GM18870 (cell line): ENCODE results near the gene WNT3.

Experiments used
- ATAC-seq: cut with Tn5 transposase; IDR thresholded peaks from one replicate; pipeline ENCODE4 v1.9.1; 2021; ENCODE audit warnings: moderate library complexity; ENCODE audit not compliant: unreplicated experiment

The WNT3 gene

GRCh38 chr17:46739982-46740381, 78.5 kb downstream of the WNT3 start:
- ATAC-seq: no peak

DNA sequence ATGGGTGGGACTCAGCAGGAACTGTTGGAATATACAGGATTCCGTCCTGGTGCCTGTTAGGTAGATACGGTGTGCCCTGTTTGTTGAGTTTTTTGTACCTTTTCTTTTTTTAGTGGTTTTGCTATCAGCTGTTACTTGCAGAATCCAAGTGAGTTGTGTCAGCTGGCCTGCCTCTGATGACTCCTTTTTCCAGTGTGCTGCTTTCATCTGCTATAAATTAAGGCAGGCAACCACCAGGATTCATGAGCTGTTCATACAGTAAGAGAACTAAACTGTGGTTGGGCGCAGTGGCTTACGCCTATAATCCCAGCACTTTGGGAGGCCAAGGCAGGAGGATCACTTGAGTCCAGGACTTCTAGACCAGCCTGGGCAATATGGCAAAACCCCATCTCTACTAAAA, 79.9 kb downstream of the WNT3 start:
- ATAC-seq: no peak

DNA sequence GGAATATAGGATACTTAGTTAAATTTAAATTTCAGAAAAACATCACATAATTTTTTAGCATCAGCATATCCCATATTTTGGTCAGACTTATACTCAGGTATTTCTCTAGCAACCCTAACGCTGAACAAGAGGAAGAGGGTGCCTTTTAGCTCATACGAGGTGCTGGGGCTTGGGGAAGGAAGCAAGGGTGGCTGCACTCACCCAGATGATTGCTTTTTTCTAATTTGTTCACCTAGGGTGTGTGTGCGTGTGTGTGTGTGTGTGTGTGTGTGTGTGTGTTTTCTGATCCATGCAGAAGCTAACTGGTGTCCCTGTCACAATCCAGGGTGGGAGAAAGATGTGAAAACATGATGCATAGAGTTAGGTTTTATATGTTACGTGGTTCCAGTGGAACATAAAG, 81.2 kb downstream of the WNT3 start:
- no peak for ATAC-seq

GRCh38 chr17:46736100-46736499, 82.4 kb downstream of the WNT3 start:
- no peak for ATAC-seq

DNA sequence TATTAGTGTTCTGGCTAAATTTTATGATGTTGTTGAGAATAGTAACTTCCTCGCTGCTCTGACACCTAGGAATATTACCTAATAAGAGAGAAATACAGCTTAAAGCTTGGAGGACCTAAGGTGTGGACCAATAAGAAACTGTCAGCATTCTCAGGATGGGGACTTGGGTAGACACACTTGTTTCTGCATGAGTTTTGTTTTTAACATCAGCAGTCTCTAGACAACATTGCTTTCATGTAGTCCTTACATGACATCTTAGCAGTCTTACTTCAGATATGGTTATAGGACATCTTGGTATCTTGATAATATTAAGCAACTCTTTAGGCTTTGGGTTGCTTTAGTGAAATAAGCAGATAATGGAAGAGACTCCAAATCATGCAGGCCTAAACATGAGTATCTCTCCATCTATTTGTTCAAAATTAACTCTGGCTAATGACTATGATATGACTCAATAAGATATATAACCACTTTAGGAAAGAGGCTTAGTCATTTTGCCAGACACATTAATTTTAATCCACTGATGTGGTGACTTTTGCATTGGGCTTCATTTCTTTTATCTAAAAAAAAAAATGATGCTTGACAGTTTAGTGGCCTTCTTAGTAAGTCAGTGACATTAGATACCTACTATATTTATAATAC, 84.5 kb downstream of the WNT3 start:
- no peak for ATAC-seq

DNA sequence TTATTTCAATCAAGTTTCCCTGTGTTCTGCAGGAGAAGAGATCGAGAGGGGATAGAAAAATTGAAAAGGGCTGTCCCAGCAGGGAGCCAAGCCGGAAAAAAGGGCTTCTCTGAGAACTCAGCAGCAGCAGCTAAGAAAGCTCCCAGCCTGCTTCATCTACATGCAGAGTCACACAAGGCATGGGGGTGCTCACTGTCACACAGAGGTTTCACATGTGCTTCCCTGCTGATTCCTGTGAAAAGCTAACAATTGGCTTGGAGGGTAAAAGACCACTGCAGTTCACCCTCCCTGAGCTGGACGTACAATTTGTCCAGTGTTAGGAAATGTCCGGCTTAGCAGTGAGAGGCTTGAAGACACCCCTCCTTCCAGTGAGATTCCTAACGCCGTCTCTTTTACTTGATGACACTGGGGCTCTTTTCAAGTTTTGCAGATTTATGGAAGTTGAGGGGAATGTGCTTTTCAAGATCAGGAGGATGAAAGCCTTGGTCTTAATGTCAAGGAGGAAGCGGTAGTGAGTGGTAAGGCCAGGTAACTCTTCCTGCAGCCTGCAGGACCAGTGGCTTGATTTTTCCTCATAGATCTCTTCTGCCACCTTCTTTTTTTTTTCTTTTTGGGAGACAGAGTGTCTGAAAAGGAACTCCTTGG, 85.6 kb downstream of the WNT3 start:
- ATAC-seq: no peak

- ATAC-seq: no peak
These were observed 86.3 kb downstream of the WNT3 start for GRCh38 chr17:46732160-46732559.

DNA sequence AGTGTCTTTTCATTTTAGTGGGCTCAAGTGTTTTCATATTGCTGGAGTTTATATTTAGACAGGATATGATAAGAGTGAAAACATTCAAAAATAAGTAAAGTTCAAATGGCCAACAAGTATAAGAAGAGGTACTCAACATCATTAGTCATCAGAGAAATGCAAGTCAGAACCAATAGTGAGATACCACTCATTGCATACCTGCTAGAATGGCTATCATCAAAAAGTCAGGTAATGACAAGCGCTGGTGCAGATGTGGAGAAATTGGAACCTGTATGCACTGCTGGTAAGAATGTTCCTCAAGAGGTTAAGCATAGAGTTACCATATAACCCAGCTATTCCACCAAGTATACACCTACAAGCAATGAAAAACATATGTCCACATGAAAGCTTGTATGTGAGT, 87.8 kb downstream of the WNT3 start:
- ATAC-seq: no peak

DNA sequence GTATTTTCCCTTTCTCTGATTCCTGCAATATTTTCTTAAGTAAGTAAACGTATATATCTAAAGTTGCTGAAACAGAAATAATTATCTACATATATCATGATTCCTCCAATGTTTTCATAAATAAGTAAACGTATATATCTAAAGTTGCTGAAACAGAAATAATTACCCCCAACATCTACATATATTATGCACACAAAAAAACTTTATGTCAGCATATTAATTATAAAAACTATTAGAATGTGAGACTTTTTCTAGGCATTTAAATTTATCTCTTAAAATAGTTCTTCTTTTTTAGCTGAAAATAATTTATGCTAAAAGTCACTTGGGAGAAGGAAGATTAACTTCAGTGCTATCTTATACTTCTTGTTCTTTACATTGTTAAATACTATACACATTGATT, 88.5 kb downstream of the WNT3 start:
- ATAC-seq: no peak

- ATAC-seq: no peak
These were observed 90.7 kb downstream of the WNT3 start for GRCh38 chr17:46727572-46728348.

- no peak for ATAC-seq
These were observed 92.3 kb downstream of the WNT3 start for GRCh38 chr17:46726206-46726605.

DNA sequence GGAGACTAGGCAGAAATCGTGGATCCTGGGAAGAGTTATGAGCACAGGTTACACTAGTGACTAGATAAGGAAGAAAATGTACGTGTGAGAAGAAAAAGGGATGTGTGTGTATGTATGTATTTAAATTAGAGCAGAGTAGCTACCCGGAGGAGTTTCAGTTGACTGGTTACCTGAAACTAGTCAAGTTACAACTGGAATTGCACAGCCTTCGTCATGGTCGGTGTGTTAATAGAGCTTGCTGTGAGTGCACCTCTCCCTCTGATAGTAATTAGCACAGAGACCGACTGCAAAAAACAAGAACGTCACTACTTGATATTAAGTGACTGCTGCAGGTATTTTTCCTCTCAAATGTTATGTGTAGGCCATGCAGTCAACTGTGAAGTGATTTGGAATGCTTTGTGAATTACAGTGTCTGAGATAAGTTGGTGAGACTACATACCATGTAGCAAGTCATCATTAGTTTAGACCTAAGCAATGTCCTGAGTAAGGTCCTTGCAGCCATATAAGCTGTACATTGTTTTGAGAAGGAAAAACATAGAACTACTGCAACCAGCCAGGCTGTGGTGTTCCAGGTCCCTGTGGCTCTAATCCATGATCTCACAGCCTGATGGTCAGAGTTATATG, 95.7 kb downstream of the WNT3 start:
- no peak for ATAC-seq

- ATAC-seq: no peak
These were observed 98.1 kb downstream of the WNT3 start for GRCh38 chr17:46720408-46720807.

GRCh38 chr17:46719891-46720290, 98.6 kb downstream of the WNT3 start:
- ATAC-seq: no peak

- ATAC-seq: no peak
These were observed 100.5 kb downstream of the WNT3 start for GRCh38 chr17:46717999-46718398.
